GM18907 (cell line): Measurements from ENCODE around the gene DRC7.
"Not testable (repeated sequence)": the region's sequence is repeated elsewhere in the genome, so short reads cannot be mapped to it uniquely, and the experiment has no call there.

Source experiments
- ATAC-seq: cut with Tn5 transposase; IDR thresholded peaks from one replicate; pipeline ENCODE4 v1.9.1; 2021; ENCODE audit warnings: mild to moderate bottlenecking, moderate library complexity; ENCODE audit not compliant: unreplicated experiment

Gene DRC7

GRCh38 chr16:57734308-57734924 is 39.8 kb downstream of the DRC7 start:
- ATAC-seq: no peak

- peak; percentile 88 for ATAC-seq
Measured at GRCh38 chr16:57734925-57735754, 40.5 kb downstream of the DRC7 start.

- ATAC-seq: no peak
Measured at GRCh38 chr16:57735755-57736418, 41.3 kb downstream of the DRC7 start, which contains the start of gene KATNB1. TSS of gene KATNB1 (plus strand) at chr16:57735770. CDS start at chr16:57737244, 1,474 bp downstream.

- ATAC-seq: no peak
Measured at GRCh38 chr16:57736419-57737351, 42.1 kb downstream of the DRC7 start.

- ATAC-seq: no peak
Measured at GRCh38 chr16:57738844-57739243, 44.2 kb downstream of the DRC7 start.

- no peak for ATAC-seq
Measured at GRCh38 chr16:57739756-57740422, 45.3 kb downstream of the DRC7 start.

GRCh38 chr16:57740423-57741071 is 45.9 kb downstream of the DRC7 start:
- ATAC-seq: no peak

DNA sequence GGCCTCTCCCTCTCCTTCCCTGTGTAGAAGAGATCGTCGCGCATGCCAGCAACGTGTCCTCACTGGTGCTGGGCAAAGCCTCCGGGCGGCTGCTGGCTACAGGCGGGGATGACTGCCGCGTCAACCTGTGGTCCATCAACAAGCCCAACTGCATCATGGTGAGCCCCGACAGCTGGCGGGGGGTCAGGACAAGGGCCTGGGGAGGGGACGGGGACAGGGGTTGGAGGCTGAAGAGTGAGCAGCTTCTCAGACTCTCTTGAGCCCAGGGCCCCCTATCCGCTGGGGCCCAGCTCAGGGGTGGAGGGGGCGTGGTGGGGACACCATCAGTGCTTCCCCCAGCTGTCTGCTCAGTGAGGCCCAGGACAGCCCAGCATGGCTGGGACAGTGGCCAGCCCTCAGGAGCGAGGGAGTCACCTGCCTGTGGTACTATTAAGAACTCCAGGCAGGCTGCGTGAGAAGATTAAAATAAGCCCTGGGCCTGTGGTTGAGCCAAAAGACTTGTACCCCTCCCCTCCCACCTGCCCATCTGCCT is 47.1 kb downstream of the DRC7 start:
- ATAC-seq: no peak

- ATAC-seq: no peak
Measured at GRCh38 chr16:57742543-57742942, 47.9 kb downstream of the DRC7 start.

DNA sequence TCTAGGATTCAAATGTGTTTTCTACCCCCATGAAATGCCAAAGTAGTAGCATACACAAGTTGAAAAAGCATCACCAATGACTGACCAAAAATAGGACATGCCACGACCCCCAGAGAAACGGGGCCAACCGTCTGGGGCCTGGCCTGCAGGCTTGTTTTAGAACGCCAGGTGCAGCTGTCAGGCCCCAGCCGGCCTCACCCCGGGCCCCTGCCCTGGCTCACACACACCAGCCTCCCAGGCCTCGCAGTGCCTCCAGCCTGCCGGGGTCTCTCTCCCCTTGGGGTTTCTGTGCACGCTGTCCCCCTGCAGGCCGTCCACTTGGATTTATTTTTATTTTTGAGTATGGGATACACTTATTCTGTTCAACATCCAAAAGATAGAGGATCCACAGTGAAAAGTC is 48.9 kb downstream of the DRC7 start:
- no peak for ATAC-seq

DNA sequence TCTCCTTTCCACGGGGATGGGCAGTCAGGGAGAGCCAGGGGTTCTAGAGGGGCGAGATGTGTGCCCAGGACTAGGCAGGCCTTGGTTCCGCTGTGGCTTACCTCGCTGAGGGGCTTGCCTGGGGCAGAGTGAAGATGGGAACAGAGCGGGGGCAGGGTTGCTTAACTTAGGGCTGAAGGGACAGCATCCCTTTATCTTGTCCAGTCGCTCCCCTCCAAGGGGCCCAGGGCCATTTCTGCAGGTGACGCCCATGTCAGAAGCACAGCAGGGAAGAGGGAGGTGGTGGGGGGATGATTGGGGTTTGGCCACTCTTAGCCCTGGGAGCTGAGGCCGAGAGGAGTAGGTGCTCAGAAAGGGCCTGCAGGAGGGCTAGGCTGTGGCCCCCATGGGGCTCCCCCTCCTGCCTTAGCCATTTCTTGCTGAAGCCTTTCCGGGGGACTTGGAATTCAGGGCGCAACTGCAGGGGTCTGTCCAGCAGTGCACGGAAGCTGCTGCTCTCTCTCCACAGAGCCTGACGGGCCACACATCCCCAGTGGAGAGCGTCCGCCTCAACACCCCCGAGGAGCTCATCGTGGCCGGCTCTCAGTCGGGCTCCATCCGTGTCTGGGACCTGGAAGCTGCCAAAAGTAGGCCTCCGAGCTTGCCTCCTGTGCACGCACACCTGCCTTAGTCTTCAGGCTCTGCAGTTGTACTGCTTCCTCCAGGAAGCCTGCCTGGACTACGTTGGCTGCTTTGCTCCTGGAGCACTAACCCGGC is 49.5 kb downstream of the DRC7 start:
- no peak for ATAC-seq

DNA sequence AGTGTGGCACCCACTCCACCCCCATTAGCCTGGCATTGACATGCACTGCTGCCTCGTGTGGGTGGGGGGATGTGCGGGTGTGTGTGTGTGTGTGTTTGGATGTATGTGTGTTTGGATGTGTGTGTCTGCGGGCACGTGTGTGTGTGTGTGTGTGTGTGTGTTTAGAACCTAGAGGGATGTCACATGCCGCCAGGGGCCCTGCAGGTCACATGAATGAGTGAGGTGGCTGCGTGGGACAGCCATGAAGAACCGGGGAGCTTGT is 50.0 kb downstream of the DRC7 start:
- ATAC-seq: no peak

GRCh38 chr16:57745768-57746167 is 51.2 kb downstream of the DRC7 start:
- ATAC-seq: no peak

DNA sequence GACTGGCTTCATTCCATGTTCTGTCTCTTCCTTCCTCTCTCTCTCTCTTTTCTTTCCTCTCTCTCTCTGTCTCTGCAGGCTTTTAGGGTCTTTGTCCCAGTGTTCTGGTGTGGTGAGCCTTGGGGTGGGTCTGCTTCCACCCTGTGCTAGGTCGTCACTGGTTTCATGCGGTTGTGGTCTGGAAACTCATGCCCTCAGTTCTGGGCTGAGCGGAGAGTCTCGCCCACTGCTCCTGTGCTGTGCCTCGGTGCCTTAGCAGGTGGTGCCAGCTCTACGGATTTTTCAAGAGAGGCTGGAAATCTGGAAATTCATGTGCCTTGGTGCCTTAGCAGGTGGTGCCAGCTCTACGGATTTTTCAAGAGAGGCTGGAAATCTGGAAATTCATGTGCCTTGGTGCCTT is 51.7 kb downstream of the DRC7 start:
- not testable (repeated sequence) for ATAC-seq

DNA sequence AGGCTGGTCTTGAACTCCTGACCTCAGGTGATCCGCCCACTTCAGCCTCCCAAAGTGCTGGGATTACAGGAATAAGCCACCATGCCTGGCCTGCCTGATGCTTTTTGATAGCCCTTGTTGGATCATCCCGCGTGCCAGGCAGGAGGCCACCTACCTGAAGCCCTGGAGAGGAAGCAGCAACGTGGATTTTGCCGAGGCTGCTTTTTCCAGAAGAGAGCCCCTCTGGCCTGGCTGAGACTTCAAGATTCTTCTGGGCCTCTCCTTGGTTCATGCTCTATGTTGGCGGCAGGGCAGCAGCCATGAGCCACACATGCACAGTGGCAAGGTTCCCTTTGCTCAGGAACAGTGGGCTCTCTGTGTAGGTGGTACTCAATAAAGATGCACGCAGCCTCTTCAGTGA is 52.5 kb downstream of the DRC7 start:
- no peak for ATAC-seq

DNA sequence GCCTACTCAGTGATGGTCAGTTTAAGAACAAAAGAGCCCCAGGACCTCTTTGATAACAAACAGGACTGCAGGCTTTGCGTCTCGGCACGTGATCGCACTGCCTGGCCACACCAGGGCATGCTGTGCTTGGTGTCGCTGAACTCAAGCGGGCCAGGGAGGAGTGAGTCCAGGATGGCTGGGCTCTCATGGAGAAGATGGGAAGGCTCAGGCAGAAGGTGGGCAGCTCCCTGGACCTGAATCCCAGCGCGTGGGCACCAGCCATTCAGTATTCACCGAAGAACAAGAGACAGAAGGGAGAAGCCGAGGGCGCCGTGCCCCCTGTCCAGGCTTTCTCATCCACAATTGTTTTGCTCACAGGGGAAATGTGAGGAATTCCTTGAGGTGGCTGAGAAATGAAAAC is 52.9 kb downstream of the DRC7 start:
- ATAC-seq: no peak

DNA sequence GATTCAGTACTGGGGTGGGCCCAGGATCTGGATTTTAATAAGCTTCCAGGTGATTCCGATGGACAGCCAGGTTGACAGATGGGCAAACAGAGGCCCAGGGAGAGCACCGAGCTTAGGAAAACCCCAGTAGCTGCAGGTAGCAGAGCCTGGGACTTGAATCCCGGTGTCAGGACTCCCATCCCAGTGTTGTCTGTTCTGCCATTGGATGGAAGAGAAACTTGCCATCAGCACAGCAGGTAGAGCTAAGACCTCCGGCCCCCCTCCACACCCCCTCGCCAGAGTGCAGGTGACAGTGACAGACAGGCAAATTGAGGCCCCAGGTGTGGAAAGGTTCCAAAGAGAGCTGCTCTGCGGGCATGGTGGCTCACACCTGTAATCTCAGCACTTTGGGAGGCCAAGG is 53.4 kb downstream of the DRC7 start:
- no peak for ATAC-seq

DNA sequence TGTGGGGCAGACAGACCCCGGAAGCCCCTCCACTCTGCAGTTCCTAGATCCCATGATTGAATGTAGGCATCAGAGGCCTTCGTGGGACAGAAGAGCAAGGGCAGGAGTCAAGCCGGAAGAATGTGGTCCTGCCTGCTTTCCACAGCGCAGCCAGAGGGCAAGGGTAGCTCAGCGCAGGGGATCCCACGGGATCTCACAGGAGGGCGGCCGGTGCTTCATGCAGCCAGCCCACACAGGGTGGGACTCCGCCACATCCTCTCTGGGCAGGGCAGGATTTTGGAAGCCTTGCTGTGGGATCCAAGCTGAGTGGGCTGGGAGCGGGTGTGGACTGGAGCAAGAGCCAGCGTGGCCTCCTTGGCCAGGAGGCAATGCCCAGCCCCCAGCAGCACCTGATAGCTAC is 54.0 kb downstream of the DRC7 start:
- ATAC-seq: no peak

DNA sequence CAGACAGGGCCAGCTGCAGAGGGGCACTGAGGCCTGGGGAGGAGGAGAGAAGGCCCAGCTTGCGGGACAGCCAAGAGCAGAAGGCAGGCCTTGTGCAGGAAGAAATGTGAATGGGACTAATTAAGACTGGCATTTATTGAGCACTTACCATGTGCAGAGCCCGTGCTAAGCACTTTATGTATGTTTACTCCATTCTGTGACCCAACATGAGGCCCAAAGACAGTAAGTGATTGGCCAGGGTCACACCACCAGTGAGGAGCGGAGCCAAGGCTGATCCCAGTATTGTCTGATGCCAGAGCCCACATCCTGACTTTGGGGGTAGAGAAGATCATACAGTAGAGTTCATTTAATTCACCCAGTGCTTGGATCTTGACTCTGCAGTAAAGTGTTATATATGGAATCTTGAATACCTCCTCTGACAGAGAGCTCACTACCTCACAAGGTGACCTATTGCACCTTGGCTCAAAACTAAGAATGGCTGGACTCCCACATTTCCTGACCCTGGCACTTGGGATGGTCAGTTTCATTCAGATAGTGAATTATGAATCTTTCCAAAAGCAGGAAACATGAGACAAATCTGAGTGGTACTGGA is 54.6 kb downstream of the DRC7 start:
- no peak for ATAC-seq
